HepG2 (cell line): ENCODE measurements around the gene HOXA5. TPM values are rescaled to one million over a fixed set of nuclear protein-coding genes. Genes with fewer than 3 reads are reported as not detected.

Experiments used
- AGO2 ChIP-seq: fragments of 200-400 bp; formaldehyde crosslinking; optimal IDR thresholded peaks from 2 replicates; pipeline ENCODE3; 2017; ENCODE audit warnings: mild to moderate bottlenecking, low read depth, low read length, moderate library complexity
- ELF3 ChIP-seq: IDR thresholded peaks from 2 replicates; pipeline ENCODE4 v1.6.1; 2016; ENCODE audit warnings: missing genetic modification reagents, missing compliant biosample characterization
- HNRNPUL1 ChIP-seq: fragments of 200-400 bp; formaldehyde crosslinking; IDR thresholded peaks from 2 replicates; pipeline ENCODE4 v1.6.1; 2017; ENCODE audit warnings: low read depth, mild to moderate bottlenecking, low read length, moderate library complexity
- KAT7 ChIP-seq: IDR thresholded peaks from 2 replicates; pipeline ENCODE4 v1.6.1; 2018; ENCODE audit warnings: borderline replicate concordance, missing compliant biosample characterization
- KDM5B ChIP-seq: sonication (generic); formaldehyde crosslinking; IDR thresholded peaks from 2 replicates; pipeline ENCODE4 v1.4.0; 2020; ENCODE audit warnings: missing genetic modification reagents, mild to moderate bottlenecking, borderline replicate concordance
- MAF1 ChIP-seq: sonication (generic); formaldehyde crosslinking; IDR thresholded peaks from 2 replicates; pipeline ENCODE4 v1.5.0; 2020; ENCODE audit warnings: missing genetic modification reagents, borderline replicate concordance
- MEF2D ChIP-seq: sonication (generic); formaldehyde crosslinking; IDR thresholded peaks from 2 replicates; pipeline ENCODE4 v1.5.1; 2020; ENCODE audit warnings: mild to moderate bottlenecking, missing genetic modification reagents
- MTF1 ChIP-seq: sonication (generic); formaldehyde crosslinking; IDR thresholded peaks from 2 replicates; pipeline ENCODE4 v1.5.0; 2020; ENCODE audit warnings: missing genetic modification reagents
- MYC ChIP-seq: sonication (generic); formaldehyde crosslinking; IDR thresholded peaks from 2 replicates; pipeline ENCODE4 v1.9.0; 2021; ENCODE audit warnings: missing genetic modification reagents, borderline replicate concordance
- NCOA1 ChIP-seq: sonication (generic); formaldehyde crosslinking; IDR thresholded peaks from 2 replicates; pipeline ENCODE4 v1.9.0; 2021; ENCODE audit warnings: missing genetic modification reagents
- SALL1 ChIP-seq: sonication (generic); formaldehyde crosslinking; IDR thresholded peaks from 2 replicates; pipeline ENCODE4 v1.8.0; 2022; ENCODE audit warnings: mild to moderate bottlenecking, missing genetic modification reagents
- YY1 ChIP-seq: IDR thresholded peaks from 2 replicates; pipeline ENCODE4 v1.6.1; 2011; ENCODE audit warnings: low read length, low read depth, moderate library complexity, mild to moderate bottlenecking; ENCODE audit not compliant: insufficient read depth, insufficient replicate concordance
- ZFP41 ChIP-seq: sonication (generic); formaldehyde crosslinking; IDR thresholded peaks from 2 replicates; pipeline ENCODE4 v1.4.0; 2020; ENCODE audit warnings: mild to moderate bottlenecking, missing genetic modification reagents, borderline replicate concordance
- ZNF18 ChIP-seq: sonication (generic); formaldehyde crosslinking; IDR thresholded peaks from 2 replicates; pipeline ENCODE4 v1.8.0; 2022; ENCODE audit warnings: mild to moderate bottlenecking, missing genetic modification reagents; ENCODE audit not compliant: insufficient replicate concordance
- ZNF441 ChIP-seq: sonication (generic); formaldehyde crosslinking; IDR thresholded peaks from 2 replicates; pipeline ENCODE4 v1.7.0; 2021; ENCODE audit warnings: missing genetic modification reagents, borderline replicate concordance
- ZSCAN21 ChIP-seq: sonication (generic); formaldehyde crosslinking; IDR thresholded peaks from 2 replicates; pipeline ENCODE4 v1.8.0; 2022; ENCODE audit warnings: mild to moderate bottlenecking, missing genetic modification reagents, moderate library complexity, borderline replicate concordance
- polyA plus RNA-seq, 8 experiments: library from polyadenylated mRNA; depleted of rRNA in 3 of 8; stranded (reverse) in 7 of 8; unstranded in 1 of 8; fragments of >200 nt; fragmentation: Illumina TruSeq in 4 of 8; extraction: Trizol in 4 of 8; gene quantifications; 2 replicates each; pipeline versions ENCODE4 v1.2.1 to v1.2.3, GENCODE V29; 2011 to 2016; ENCODE audit warnings: low read depth in 4 of 8, missing spikeins in 1 of 8, mixed read lengths in 1 of 8; ENCODE audit not compliant: insufficient read depth in 1 of 8
- total RNA-seq, 5 experiments: library from RNA; depleted of rRNA; stranded (reverse); fragments of >200 nt; fragmentation: Illumina TruSeq; extraction: Trizol; gene quantifications; 2 replicates each; pipeline ENCODE4 v1.2.3, GENCODE V29; 2016; ENCODE audit warnings: low read depth in 1 of 5
- TF ChIP-seq, protein P1 (sequence below): sonication (generic); formaldehyde crosslinking; IDR thresholded peaks from 2 replicates; pipeline ENCODE4 v1.8.1; 2022; ENCODE audit warnings: low read depth, mild to moderate bottlenecking, missing genetic modification reagents
- TF ChIP-seq, protein P2 (sequence below): sonication (generic); formaldehyde crosslinking; IDR thresholded peaks from 2 replicates; pipeline ENCODE4 v1.9.0; 2021; ENCODE audit warnings: missing genetic modification reagents, mild to moderate bottlenecking, borderline replicate concordance
- TF ChIP-seq, protein P3 (sequence below): sonication (generic); formaldehyde crosslinking; IDR thresholded peaks from 2 replicates; pipeline ENCODE4 v1.4.0; 2020; ENCODE audit warnings: missing genetic modification reagents, borderline replicate concordance

The HOXA5 gene
- total and polyA plus RNA-seq, 2 of the 13 experiments (the other 11 are each of a cell fraction or from before 2014, with no cell fraction given), result 3.2 to 3.6 TPM

DNA sequence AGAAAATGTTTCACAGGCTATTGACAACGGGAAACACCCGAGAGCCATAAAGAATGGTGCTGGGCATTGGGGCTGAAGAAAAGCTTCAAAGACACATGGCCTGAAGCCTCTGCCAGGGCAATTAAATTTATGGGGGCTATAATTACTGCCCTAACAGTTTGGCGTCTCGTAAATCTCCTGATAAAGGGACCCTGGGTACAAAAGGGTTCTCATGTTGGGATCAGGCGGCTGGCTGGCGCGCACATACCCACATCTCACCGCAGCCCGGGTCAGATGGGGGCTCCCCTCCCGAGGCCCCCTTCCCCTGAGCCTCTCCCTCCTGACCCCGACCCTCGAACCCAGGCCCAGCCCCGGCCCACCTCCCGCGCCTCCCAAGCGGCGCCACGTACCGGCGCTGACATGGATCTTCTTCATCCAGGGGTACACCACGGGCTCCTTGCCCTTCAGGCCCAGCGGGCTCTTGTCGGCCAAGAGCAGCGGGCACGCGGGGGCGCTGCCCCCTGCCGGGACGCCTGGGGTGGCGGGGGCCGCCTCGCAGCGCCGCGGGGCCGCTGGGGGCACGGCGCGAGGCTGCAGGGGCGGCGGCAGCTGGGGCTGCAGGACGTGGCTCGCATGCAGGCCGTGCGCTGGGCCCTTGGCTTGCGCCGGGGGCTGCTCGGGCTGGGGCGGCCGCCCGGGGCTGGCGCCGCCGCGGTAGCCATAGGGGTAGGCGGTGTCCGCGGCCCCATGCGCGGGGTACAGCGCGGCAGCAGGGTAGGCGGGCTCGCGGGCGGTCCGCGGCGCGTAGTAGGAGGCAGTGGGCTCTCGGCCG is 13.5 kb downstream of the HOXA5 start (continued):
- TF ChIP-seq, protein P1, sequence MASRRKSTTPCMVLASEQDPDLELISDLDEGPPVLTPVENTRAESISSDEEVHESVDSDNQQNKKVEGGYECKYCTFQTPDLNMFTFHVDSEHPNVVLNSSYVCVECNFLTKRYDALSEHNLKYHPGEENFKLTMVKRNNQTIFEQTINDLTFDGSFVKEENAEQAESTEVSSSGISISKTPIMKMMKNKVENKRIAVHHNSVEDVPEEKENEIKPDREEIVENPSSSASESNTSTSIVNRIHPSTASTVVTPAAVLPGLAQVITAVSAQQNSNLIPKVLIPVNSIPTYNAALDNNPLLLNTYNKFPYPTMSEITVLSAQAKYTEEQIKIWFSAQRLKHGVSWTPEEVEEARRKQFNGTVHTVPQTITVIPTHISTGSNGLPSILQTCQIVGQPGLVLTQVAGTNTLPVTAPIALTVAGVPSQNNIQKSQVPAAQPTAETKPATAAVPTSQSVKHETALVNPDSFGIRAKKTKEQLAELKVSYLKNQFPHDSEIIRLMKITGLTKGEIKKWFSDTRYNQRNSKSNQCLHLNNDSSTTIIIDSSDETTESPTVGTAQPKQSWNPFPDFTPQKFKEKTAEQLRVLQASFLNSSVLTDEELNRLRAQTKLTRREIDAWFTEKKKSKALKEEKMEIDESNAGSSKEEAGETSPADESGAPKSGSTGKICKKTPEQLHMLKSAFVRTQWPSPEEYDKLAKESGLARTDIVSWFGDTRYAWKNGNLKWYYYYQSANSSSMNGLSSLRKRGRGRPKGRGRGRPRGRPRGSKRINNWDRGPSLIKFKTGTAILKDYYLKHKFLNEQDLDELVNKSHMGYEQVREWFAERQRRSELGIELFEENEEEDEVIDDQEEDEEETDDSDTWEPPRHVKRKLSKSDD (CRISPR knock-in tag), result no peak
- TF ChIP-seq MTF1, result no peak
- TF ChIP-seq MYC (CRISPR knock-in tag), result peak; percentile 49; the same call in 1 of the 2 replicates
- peak; percentile 59 for TF ChIP-seq YY1
- TF ChIP-seq MEF2D, result no peak
- TF ChIP-seq KDM5B (CRISPR knock-in tag), result 0 out of 2 replicates have a peak, but pooled peaks have one; percentile 11
- no peak for TF ChIP-seq ELF3 (CRISPR knock-in tag)
- peak; percentile 35 for TF ChIP-seq AGO2
- TF ChIP-seq ZSCAN21, result peak; percentile 38; the same call in 1 of the 2 replicates
- peak; percentile 18; the same call in 1 of the 2 replicates for TF ChIP-seq ZNF441
- TF ChIP-seq MAF1 (CRISPR knock-in tag), result 0 out of 2 replicates have a peak, but pooled peaks have one; percentile 32
- TF ChIP-seq, protein P2, sequence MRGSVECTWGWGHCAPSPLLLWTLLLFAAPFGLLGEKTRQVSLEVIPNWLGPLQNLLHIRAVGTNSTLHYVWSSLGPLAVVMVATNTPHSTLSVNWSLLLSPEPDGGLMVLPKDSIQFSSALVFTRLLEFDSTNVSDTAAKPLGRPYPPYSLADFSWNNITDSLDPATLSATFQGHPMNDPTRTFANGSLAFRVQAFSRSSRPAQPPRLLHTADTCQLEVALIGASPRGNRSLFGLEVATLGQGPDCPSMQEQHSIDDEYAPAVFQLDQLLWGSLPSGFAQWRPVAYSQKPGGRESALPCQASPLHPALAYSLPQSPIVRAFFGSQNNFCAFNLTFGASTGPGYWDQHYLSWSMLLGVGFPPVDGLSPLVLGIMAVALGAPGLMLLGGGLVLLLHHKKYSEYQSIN (CRISPR knock-in tag), result no peak
- TF ChIP-seq ZNF18 (CRISPR knock-in tag), result no peak
- no peak for TF ChIP-seq HNRNPUL1
- TF ChIP-seq KAT7 (CRISPR knock-in tag), result no peak
- no peak for TF ChIP-seq ZFP41 (CRISPR knock-in tag)
- 0 out of 2 replicates have a peak, but pooled peaks have one; percentile 15 for TF ChIP-seq SALL1 (CRISPR knock-in tag)
- TF ChIP-seq, protein P3, sequence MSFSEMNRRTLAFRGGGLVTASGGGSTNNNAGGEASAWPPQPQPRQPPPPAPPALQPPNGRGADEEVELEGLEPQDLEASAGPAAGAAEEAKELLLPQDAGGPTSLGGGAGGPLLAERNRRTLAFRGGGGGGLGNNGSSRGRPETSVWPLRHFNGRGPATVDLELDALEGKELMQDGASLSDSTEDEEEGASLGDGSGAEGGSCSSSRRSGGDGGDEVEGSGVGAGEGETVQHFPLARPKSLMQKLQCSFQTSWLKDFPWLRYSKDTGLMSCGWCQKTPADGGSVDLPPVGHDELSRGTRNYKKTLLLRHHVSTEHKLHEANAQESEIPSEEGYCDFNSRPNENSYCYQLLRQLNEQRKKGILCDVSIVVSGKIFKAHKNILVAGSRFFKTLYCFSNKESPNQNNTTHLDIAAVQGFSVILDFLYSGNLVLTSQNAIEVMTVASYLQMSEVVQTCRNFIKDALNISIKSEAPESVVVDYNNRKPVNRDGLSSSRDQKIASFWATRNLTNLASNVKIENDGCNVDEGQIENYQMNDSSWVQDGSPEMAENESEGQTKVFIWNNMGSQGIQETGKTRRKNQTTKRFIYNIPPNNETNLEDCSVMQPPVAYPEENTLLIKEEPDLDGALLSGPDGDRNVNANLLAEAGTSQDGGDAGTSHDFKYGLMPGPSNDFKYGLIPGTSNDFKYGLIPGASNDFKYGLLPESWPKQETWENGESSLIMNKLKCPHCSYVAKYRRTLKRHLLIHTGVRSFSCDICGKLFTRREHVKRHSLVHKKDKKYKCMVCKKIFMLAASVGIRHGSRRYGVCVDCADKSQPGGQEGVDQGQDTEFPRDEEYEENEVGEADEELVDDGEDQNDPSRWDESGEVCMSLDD (CRISPR knock-in tag), result 0 out of 2 replicates have a peak, but pooled peaks have one; percentile 55
- no peak for TF ChIP-seq NCOA1 (CRISPR knock-in tag)
